Measurements from ENCODE around the gene PCDHGA2.
"Not testable (repeated sequence)": the region's sequence is repeated elsewhere in the genome, so short reads cannot be mapped to it uniquely, and the experiment has no call there.

Gene PCDHGA2

GRCh38 chr5:141349917-141350619 lies 11.5 kb downstream of the PCDHGA2 start, which contains the start of gene PCDHGB1:
PCDHGB1 (plus strand) TSS chr5:141350099; CDS start chr5:141350261, 162 bp downstream.
- DNase-seq, result peak; percentile 18 to 46

- DNase-seq, result no peak
These were observed 13.0 kb downstream of the PCDHGA2 start for GRCh38 chr5:141351591-141351990.

GRCh38 chr5:141354900-141355469 lies 16.4 kb downstream of the PCDHGA2 start, which contains the start of gene PCDHGA4:
PCDHGA4 (plus strand) TSS chr5:141355021; CDS start chr5:141355108, 87 bp downstream.
- peak in 1 of 2 donors; percentile 16 for DNase-seq

- DNase-seq, result no peak
These were observed 17.1 kb downstream of the PCDHGA2 start for GRCh38 chr5:141355641-141356040.

GRCh38 chr5:141356133-141356532 lies 17.6 kb downstream of the PCDHGA2 start:
- no peak for DNase-seq

- no peak for DNase-seq
These were observed 18.4 kb downstream of the PCDHGA2 start for GRCh38 chr5:141356950-141357349.

- DNase-seq, result peak in 1 of 2 donors; percentile 41
These were observed 21.3 kb downstream of the PCDHGA2 start, which contains the start of gene PCDHGB2 for GRCh38 chr5:141359790-141360426. PCDHGB2 (plus strand) TSS chr5:141359994; CDS start chr5:141360136, 142 bp downstream.

- DNase-seq, result no peak
These were observed 22.1 kb downstream of the PCDHGA2 start for GRCh38 chr5:141360685-141361084.

- DNase-seq, result no peak
These were observed 24.2 kb downstream of the PCDHGA2 start for GRCh38 chr5:141362719-141363118.

- DNase-seq, result no peak
These were observed 25.5 kb downstream of the PCDHGA2 start, which contains the start of gene PCDHGA5 for GRCh38 chr5:141363952-141364660. PCDHGA5 (plus strand) TSS chr5:141364162; CDS start chr5:141364331, 169 bp downstream.

GRCh38 chr5:141366016-141366896 lies 27.7 kb downstream of the PCDHGA2 start:
- DNase-seq, result no peak

GRCh38 chr5:141369994-141370848 lies 31.7 kb downstream of the PCDHGA2 start, which contains the start of gene PCDHGB3:
PCDHGB3 (plus strand) TSS chr5:141370242; CDS start chr5:141370395, 153 bp downstream.
- DNase-seq, result peak; percentile 33 to 40

GRCh38 chr5:141371572-141372475 lies 33.3 kb downstream of the PCDHGA2 start:
- DNase-seq, result no peak

- DNase-seq, result no peak
These were observed 35.2 kb downstream of the PCDHGA2 start, which contains the start of gene PCDHGA6 for GRCh38 chr5:141373673-141374317. PCDHGA6 (plus strand) TSS chr5:141373891; CDS start chr5:141374084, 193 bp downstream.

GRCh38 chr5:141374627-141375026 lies 36.1 kb downstream of the PCDHGA2 start:
- DNase-seq, result no peak

- DNase-seq, result not testable (repeated sequence)
These were observed 37.0 kb downstream of the PCDHGA2 start for GRCh38 chr5:141375444-141376155.

- DNase-seq, result no peak
These were observed 44.1 kb downstream of the PCDHGA2 start, which contains the start of gene PCDHGA7 for GRCh38 chr5:141382469-141383294. PCDHGA7 (plus strand) TSS chr5:141382742; CDS start chr5:141382900, 158 bp downstream.

Measured in CD4-positive, alpha-beta T cell treated with Interleukin-1 beta for 1 hour (primary cell).